Erythroblast (primary cell): ENCODE measurements around the gene ZBTB8A.

Experiments used
- GATA1 ChIP-seq: IDR thresholded peaks from 2 replicates; pipeline ENCODE4 v1.6.1; 2011; ENCODE audit warnings: low read depth, mild to moderate bottlenecking, control low read depth, low read length, moderate library complexity
- POLR2A ChIP-seq: IDR thresholded peaks from 2 replicates; pipeline ENCODE4 v1.6.1; 2011; ENCODE audit warnings: mild to moderate bottlenecking, low read length

DNA sequence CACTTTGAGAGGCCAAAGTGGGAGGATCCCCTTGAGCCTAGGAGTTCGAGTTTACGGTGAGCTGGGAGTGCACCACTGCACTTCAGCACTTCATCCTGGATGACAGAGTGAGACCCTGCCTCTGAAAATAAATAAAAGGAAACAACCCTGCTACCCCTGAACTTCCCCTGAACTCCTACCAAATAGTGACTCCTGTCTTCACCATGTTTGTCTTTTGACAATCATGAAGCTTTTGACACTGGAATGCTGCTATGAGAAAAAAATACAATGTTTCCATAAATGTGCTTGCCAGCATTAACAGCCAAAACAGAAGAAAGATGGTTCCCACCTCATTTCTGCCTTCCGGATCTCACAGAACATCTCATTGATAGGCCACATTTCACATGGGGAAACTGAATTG lies 10.4 kb downstream of the ZBTB8A start:
- TF ChIP-seq POLR2A (no peak), GATA1 (no peak)
